ENCODE data around the gene CDH18.

DNA sequence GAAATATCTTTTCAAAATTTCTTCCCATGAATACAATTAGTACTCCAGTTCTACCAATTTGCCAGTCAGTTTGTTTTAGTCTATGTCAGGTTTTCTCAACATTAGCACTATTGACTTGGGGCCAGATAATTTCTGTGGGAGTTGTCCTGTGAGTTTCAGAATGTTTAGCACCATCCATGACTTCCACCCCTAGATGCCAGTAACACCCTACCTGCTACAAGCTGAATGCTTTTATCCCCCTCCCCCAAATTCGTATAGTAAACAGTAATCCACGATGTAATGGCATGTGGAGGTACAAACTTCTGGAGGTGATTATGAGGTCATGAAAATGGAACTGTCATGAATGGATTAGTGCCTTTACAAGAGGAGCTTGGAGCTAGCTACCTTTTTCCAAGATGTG, 420.0 kb downstream of the CDH18 start:
- no peak for TF ChIP-seq POLR2AphosphoS5 (IDR thresholded peaks at IDR 0.05; ENCODE audit: low read depth, low read length)
- TF ChIP-seq, protein P1, sequence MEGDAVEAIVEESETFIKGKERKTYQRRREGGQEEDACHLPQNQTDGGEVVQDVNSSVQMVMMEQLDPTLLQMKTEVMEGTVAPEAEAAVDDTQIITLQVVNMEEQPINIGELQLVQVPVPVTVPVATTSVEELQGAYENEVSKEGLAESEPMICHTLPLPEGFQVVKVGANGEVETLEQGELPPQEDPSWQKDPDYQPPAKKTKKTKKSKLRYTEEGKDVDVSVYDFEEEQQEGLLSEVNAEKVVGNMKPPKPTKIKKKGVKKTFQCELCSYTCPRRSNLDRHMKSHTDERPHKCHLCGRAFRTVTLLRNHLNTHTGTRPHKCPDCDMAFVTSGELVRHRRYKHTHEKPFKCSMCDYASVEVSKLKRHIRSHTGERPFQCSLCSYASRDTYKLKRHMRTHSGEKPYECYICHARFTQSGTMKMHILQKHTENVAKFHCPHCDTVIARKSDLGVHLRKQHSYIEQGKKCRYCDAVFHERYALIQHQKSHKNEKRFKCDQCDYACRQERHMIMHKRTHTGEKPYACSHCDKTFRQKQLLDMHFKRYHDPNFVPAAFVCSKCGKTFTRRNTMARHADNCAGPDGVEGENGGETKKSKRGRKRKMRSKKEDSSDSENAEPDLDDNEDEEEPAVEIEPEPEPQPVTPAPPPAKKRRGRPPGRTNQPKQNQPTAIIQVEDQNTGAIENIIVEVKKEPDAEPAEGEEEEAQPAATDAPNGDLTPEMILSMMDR (IDR thresholded peaks at IDR 0.05 in 2 of 3, conservative IDR thresholded peaks at IDR 0.05 in 1 of 3; ENCODE audit: borderline replicate concordance in 1 of 3, insufficient read depth in 1 of 3, low read depth in 2 of 3, low read length in 2 of 3), result no peak
- no peak for TF ChIP-seq POLR2A (IDR thresholded peaks at IDR 0.05; ENCODE audit: borderline replicate concordance, extremely low read depth, insufficient read depth, insufficient read length)
- no peak for TF ChIP-seq JUND (IDR thresholded peaks at IDR 0.05)
- no peak for TF ChIP-seq EZH2phosphoT487 (IDR thresholded peaks at IDR 0.05; ENCODE audit: borderline replicate concordance)
